ENCODE data around the gene ACTR3. TPM values are rescaled to one million over a fixed set of nuclear protein-coding genes. Genes with fewer than 3 reads are reported as not detected.

The ACTR3 gene
- total RNA-seq, 4 donors from 2014 or later, result 59.7 to 161 (median 124) TPM

DNA sequence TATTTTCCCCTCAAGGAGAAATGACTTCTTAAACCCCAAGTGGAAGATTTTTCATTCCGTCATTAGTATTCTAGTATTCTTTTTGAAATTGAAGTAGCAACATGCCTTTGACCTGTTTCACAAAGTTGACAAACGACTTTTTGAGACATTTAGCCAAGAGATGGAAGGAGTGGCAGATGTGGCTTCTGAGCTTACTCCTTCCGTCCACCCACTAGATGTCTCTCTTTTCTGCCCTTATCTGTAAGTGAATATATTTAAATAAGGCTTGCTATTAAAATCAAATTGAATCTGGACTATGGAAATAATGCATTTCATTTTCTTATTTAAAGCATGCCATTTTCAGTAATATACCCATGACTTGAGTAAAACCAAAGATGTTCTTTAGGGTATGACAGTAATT is 74.1 kb downstream of the ACTR3 start:
- TF ChIP-seq, protein P1, sequence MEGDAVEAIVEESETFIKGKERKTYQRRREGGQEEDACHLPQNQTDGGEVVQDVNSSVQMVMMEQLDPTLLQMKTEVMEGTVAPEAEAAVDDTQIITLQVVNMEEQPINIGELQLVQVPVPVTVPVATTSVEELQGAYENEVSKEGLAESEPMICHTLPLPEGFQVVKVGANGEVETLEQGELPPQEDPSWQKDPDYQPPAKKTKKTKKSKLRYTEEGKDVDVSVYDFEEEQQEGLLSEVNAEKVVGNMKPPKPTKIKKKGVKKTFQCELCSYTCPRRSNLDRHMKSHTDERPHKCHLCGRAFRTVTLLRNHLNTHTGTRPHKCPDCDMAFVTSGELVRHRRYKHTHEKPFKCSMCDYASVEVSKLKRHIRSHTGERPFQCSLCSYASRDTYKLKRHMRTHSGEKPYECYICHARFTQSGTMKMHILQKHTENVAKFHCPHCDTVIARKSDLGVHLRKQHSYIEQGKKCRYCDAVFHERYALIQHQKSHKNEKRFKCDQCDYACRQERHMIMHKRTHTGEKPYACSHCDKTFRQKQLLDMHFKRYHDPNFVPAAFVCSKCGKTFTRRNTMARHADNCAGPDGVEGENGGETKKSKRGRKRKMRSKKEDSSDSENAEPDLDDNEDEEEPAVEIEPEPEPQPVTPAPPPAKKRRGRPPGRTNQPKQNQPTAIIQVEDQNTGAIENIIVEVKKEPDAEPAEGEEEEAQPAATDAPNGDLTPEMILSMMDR (IDR thresholded peaks at IDR 0.05; ENCODE audit: low read depth), result no peak

DNA sequence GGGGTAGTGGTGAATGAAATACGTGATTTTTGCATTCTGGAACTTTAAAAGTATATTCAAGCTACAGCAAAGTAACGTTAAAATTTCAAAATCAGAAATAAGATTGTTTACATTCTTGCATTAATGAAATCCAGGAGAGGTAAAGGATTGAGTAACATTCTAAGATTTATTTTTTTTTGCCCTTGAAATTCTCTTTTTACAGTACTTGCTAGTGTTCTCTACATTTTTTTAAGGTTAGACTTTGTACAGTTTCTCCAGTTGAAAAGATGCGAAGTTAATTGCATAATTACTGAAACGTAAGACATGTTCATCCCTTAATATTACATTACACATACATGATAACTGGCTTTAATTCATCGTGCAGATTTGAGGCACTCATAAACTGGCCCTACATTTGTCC is 74.5 kb downstream of the ACTR3 start:
- TF ChIP-seq, protein P1 (IDR thresholded peaks at IDR 0.05; ENCODE audit: low read depth), result no peak

DNA sequence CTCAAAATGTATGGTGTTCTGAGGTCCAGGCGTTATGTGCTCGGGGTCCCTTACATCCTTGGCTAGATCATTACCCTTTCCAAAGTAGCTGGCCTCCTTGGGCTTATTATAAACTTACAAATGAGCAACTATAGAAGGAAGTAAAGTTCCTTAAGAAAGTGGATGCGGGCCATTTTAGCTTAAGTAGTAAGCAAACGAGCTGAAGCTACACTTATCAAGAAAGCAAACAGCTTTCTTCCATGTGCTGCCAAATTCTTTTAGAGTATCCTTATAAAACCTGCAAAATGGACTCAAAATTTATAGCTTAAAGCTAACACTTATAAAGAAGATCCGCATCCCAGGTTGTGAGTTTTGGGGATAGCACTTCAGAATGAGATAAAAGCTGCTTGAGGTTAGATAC is 75.3 kb downstream of the ACTR3 start:
- TF ChIP-seq, protein P1 (IDR thresholded peaks at IDR 0.05; ENCODE audit: low read depth), result no peak

DNA sequence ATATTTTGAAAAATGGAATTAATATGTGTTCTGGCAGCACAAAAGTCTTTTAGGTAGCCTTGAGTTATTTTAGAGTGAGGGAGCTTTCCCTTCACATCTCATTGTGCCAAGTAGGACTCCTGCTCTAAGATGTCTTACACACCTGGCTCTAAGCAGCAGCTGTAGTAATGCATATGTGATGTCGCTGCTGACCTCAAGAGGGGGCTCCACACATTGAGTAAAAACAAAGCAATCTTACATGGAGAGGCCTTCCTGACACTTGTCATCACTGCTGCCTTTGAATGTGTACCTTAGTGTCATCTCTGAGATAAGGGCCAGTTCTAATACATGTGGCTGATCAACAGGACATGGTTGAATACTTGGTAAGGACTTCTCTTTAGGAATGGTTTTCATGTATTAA is 75.8 kb downstream of the ACTR3 start:
- TF ChIP-seq, protein P1 (IDR thresholded peaks at IDR 0.05; ENCODE audit: low read depth), result no peak

DNA sequence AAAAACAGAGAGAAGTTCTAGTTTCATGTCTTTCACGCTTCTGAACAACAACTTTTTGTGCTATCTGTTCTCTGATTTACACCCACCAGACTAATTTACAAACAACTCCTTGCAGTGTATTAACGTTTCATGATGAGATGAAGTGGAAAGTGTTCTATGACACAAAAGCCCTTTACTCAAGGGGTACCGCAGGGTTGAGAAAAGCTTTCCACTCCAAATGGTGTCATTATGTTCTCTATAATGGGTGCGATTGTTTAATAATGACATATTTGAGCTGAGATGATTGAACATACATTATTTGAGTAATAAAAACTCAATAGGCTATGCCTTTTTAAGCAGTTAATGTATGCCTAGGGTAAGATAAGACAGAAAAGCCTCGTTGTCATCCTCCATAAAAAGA is 76.3 kb downstream of the ACTR3 start:
- TF ChIP-seq, protein P1 (IDR thresholded peaks at IDR 0.05; ENCODE audit: low read depth), result no peak

DNA sequence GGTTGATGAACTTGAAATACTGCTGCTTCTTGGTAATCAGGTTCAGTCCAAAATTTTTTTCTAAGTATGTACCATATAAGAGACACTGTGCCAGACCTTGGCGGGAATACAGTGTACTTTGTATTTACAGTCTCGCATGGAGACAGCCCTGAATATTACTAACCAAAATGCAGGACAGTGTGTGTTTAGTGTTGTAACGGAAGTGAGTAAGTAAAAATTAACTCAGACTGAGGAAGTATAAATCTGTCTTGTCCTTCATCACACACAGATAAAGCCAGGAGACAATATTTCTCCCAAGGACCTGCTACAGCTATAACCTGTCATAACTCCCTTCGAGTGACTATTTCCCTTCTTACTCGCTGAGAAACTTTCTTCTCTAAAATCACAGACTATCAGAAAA is 76.9 kb downstream of the ACTR3 start:
- TF ChIP-seq, protein P1 (IDR thresholded peaks at IDR 0.05; ENCODE audit: low read depth), result no peak

DNA sequence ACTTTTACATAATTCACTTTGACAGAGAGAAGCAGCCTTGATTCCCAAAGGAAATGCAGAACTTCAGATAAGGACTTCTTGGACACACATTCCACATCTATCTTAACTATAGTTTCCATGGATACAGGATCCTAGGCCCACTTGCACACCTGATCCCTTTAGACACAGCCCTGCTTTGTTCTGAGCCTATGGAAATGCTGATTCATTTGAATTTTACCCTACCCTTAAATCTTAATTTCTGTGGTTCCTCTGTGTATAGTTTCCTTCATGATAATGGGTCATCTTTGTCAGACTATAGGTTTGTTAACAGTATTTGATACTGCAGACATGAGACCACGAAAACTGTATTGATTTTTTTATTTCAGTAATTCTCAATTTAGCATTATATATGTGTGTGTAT is 77.4 kb downstream of the ACTR3 start:
- TF ChIP-seq, protein P1 (IDR thresholded peaks at IDR 0.05; ENCODE audit: low read depth), result no peak
